Spleen (tissue), 7 donors: ENCODE measurements around the gene TAAR8.

Experiments used
- CTCF ChIP-seq, 11 experiments: fragments of 200-600 bp in 7 of 11; fragments of 450-650 bp in 4 of 11; sonication (generic) in 4 of 11; IDR thresholded peaks in 8 of 11; conservative IDR thresholded peaks in 3 of 11; 1 replicate in 7 of 11; 2 replicates in 4 of 11; pipeline versions ENCODE4 v1.4.0 to v1.8.0; 2016 to 2021; ENCODE audit warnings: antibody characterized with exemption in 11 of 11, inconsistent platforms in 4 of 11, mild to moderate bottlenecking in 1 of 11
- POLR2AphosphoS5 ChIP-seq, 3 donors: sonication (generic); formaldehyde crosslinking; IDR thresholded peaks; one replicate each; pipeline ENCODE4 v1.5.1; 2017; ENCODE audit warnings: antibody characterized with exemption in 3 of 3
- donor health status: DM: no; HTN: no; CAD: no; lungs with moderate emphysema.
- donor health status: DM: no; HTN: no; CAD: no.
- donor health status: DM: no; HTN: no; CAD: no.

- TF ChIP-seq CTCF (IDR thresholded peaks at IDR 0.05 in 8 of 11, conservative IDR thresholded peaks at IDR 0.05 in 3 of 11) (no peak), POLR2AphosphoS5 (IDR thresholded peaks at IDR 0.05) (no peak)
Observed at GRCh38 chr6:132590362-132590761, 37.9 kb downstream of the TAAR8 start.
